IPS-NIHi7 (cell line): ENCODE measurements around the gene ADSS1.

ENCODE experiments used
- DNase-seq: peaks from one replicate; pipeline ENCODE4 v3.0.0; 2012; ENCODE audit warnings: mixed read lengths; ENCODE audit errors: extremely low spot score

The ADSS1 gene

DNA sequence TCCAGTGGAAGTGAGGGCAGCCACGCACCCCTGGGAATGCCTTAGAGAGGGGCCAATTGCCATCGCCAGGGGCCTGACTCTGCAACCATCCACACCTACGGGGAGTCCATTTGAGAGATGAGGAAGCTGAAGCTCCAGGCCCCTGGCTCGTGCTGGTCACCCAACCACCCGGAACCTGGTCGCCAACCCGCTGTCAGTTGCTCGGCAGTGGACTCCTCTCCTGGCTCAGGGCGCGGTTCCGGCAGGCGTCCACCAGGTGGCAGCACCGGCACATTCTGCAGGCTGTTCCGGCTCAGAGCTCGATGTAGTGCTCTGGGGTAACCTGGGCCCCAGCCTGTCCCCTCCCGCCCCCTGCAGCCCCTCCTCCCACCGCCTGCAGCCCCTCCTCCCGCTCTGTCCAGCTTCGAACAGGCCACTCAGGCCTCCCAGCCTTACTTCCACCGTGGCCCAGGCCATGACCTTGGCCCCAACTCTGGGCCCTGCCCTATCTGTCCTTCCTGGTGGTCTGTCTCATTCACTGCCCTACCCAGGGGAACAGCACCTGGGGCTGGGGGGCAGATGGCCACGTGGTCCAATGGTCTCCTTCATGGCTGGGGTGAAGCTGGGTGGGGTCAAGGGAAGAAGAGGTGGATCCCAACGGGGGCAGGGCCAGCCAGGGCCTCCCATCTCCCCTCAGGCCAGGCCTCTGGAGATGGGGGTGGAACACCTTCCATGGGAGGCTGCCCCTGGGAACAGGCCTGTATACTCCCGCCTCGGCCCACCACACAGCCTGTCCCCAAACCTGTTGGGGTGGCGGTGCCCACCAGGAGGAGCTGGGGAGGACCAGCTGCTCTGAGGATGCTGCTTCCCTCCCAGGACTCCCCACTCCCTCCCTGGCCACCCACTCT is 44.7 kb downstream of the ADSS1 start:
- DNase-seq, result peak; percentile 96

DNA sequence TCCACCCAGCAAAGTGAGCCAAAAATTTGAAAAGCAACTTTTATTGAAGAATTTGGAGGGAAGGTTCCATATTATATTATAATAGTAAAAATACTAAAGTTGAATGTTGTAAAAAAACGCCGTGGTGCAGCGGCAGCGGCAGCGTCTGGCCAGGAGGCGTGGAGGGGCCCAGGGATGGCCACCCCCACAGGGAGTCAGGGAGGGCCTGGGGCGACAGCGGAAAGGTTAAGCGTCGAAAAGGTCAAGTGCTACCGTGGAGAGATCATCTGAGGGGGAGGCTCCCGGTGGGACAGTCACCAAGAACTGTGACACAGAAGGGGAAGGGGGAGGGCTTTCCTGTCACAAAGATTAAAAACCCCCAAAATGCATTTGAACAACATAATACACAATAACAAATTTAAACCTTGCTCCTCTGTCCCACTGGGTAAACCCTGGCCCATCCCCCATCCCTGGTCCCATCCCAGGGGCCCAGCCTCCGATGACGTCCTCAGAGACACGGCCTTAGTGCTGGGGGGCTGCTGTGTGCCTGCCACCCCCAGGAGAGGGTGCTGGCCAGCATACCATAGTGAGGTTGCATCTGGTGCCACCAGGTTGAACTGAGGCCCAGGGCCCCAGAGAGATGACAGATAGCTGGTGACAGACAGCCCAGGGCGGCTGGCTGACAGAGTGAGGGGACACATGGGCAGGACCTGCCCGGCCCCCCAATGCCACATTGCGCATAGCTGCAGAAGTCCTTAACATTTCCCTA is 45.5 kb downstream of the ADSS1 start:
- no peak for DNase-seq

- no peak for DNase-seq
These were observed 46.1 kb downstream of the ADSS1 start for GRCh38 chr14:104770072-104770579.

DNA sequence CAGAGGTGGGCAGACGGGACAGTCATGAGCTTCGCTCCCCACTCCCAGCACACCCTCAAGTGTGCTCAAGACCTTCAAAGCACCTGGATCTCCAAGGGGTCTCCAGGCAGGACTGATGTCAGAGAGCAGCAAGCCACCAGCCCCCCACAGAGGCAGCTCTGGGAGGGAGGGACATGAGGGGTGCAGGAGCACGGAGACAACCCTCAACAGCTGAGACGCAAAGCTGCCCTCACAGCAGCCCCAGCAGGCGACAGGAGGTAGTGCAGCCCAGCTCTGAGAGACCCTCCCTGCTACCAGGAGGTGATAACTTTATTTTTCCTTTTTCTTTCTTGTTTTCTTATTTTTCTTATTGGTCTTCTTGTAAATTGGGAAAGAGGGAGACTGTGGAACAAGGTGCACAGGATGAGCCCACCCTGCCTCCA is 46.8 kb downstream of the ADSS1 start:
- no peak for DNase-seq

GRCh38 chr14:104771374-104771773 is 47.3 kb downstream of the ADSS1 start:
- no peak for DNase-seq

DNA sequence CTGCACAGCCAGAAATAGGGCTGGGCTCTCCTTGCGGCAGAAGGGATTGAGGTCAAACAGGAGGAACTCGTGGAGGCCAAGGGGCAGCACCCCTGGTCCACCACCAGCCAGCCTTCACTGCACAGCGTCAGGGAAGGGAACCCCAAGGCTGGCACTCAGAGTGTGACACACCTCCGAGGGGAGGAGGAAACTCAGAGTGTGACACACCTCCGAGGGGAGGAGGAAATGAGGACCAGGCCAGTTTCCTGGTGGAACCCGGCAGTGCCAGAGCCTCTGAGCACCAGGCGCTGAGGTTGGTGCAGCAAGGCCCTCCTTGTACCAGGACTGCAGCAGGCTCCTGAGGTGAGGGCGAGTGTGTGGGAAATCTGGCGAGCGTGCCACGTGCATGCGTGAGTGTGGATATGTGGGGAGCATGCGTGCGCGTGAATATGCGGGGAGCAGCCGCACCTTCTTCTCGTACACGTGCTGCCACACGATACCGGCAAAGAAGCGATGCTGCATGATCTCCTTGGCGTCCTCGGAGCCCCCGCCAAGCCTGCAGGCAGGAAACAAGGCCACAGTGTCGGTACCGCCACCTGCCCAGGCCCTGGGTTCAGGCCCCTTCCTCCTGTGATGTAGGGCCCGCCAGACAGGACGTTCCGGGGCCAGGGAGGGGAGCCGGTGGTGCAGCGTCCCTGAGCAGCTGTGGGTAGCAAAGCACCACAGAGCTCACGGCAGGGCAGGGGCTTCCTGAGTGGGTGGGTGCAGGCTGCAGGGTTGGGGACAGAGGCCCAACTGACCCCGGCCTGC is 48.1 kb downstream of the ADSS1 start:
- DNase-seq, result no peak

DNA sequence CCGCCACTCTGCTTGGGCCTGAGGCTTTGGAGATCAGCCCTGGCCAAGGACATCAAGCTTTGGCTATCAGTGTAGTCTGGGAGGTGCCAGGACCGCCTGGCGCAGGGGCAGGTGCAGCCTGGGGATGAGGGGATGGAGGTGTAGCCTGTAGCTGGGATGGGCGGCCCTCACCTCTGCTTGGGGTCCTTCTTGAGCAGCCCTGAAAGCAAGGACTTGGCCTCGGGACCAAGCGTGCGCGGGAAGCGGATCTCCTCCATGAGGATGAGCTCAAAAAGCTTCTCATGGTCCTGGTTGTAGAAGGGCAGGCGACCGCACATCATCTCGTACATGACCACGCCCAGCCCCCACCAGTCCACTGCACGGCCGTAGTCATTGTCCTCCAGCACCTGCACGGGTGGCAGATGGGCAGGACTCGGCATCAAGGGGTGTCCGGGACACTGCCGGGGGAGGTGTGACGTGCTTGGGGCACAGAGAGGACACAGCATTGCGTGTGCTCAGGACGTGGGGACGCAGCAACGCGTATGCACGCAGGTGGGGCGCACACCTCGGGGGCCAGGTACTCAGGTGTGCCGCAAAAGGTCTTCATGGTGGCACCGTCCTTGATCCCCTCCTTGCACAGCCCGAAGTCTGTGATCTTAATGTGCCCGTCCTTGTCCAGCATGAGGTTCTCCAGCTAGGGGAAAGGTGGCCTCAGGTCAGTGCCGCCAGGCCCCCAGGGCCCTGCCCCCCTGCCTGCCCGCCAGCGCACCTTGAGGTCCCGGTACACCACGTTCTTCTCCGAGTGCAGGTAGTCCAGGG is 48.9 kb downstream of the ADSS1 start:
- no peak for DNase-seq

DNA sequence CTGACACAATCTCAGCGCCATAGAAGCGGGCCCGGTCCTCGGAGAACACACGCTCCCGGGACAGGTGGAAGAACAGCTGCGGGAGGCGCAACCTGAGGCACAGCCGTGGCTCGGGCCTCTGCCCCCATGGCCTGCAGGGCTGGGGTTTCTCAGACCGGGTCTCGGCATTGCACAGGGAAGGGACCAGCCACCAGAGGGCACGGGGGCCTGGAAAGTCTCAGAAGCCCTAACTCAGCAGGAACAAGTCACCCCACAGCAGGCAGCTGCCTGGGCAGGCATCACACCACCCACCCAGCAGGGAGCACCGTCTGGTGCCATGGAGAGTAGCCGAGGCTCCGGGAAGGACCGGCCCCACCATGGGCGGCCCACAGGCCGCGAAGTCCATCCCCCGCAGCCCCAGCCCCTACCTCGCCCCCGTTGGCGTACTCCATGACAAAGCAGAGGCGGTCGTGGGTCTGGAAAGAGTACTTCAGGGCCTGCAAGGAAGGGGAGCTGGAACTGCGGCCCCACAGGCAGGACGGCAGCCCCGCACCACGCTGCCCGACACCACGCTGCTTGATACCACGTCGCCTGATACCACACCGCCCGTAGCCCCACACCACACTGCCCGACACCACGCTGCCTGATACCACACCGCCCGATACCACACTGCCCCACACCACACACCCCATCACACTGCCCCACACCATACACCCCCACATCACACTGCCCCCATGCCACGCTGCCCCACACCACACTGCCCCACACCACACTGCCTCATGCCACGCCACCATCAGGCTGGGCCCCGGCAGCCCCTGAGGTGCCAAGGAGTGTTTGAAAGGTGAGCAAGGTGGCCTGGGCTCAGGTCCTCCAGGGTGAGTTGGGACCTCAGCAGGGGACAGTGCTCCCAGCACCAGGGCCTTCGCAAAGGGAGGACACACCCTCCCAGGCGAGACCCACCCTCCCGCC is 49.8 kb downstream of the ADSS1 start:
- DNase-seq, result no peak

DNA sequence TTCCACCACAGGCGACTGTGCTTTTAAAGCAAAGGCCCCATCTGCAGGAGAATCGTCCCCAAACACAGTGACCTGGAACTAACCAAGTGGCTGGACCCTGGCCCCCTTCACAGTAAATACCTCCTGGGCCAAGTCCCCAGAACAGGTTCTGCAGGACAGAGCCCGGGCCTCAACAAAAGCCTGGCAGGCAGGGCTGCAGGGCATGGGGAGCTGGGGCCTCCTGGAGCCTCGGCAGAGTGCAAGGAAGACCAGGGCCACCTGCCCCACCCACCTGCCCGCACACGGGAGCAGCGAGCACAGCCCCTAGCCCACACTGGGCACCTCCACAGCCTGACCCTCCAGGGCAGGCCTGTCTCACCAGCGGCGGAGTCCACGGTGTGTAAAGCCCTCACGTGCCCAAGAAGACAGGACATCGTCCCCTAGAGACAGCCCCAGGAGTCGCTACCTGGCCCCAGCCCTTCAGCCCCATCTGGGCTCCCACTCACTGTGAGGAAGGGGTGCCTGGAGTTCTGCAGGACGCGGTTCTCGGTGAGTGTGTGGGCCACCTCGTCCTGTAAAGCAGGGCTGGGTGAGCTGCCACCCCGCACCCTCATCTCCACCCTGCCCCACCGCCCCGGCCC is 50.5 kb downstream of the ADSS1 start:
- DNase-seq, result no peak

DNA sequence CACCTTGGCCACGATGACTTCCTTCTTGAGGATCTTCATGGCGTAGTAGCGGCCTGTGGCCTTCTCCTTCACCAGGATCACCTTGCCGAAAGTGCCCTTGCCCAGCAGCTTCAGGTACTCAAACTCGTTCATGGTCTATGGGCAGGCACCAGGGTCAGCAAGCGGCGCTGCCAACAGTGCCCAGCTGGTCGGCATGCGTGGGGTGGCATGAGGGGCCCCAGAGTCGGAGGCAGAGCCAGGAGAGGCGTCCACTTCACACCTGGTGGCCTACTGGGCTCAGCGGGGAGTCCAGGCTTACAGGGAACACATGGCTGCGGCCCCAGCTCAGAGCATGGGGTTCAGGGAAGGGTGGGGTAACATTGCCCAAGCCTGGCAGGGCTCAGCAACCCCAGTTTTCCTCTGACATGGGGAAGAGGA is 51.1 kb downstream of the ADSS1 start:
- no peak for DNase-seq

GRCh38 chr14:104776481-104776880 is 52.5 kb downstream of the ADSS1 start:
- DNase-seq, result no peak

DNA sequence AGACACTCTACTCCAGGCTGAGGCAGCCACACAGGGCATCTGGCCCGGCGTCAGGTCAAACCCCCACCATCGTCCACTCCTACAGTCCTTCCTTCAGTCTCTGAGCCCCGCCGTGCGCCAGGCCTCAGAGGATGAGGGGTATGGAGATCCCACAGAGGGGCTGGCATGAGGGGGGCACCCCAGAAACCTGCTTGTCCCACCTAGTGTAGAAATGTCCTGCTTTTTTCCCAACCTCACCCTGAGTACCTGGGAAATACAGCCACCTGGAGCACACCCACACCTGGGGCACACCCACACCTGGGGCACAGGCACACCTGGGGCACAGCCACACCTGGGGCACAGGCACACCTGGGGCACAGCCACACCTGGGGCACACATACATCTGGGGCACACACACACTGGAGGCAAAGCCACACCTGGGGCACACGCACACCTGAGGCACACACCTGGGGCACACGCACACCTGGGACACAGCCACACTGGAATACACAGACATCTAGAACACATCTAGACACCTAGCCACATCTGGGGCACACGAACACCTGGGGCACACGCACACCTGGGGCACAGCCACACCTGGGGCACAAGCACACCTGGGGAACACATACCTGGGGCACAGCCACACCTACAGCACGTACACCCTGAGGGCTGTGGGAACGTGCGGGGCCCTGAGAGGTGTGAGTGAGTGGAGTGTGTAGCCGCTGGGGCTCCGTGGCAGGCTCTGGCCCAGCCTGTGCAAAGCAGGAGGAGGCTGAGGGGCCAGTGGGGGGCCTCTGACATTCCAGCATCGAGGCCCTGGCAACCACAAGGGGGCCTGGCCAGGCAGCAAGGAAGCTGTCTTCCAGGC is 53.2 kb downstream of the ADSS1 start:
- DNase-seq, result no peak

DNA sequence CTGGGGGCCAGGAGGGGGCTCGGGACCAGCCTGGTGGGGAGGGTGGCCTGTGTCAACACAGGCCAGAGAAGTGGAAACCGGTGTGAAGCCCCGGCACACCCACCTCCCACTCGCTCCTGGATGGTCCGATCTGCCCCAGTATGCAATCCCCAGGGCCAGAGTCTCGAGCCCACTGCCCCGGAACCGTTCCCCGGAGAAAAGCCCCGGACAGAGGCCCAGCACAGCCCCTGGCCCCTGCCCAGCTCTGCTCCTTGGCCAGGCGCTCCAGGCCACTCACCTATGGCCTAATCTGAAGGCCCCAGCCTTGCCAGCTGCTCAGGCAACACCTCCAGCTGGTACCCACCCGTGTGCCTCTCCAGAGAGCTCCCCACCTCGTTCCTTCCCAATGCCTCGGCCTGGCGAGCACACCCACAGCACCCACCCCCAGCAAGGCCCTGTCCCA is 53.8 kb downstream of the ADSS1 start:
- DNase-seq, result no peak

GRCh38 chr14:104778694-104779331 is 54.8 kb downstream of the ADSS1 start:
- DNase-seq, result no peak

DNA sequence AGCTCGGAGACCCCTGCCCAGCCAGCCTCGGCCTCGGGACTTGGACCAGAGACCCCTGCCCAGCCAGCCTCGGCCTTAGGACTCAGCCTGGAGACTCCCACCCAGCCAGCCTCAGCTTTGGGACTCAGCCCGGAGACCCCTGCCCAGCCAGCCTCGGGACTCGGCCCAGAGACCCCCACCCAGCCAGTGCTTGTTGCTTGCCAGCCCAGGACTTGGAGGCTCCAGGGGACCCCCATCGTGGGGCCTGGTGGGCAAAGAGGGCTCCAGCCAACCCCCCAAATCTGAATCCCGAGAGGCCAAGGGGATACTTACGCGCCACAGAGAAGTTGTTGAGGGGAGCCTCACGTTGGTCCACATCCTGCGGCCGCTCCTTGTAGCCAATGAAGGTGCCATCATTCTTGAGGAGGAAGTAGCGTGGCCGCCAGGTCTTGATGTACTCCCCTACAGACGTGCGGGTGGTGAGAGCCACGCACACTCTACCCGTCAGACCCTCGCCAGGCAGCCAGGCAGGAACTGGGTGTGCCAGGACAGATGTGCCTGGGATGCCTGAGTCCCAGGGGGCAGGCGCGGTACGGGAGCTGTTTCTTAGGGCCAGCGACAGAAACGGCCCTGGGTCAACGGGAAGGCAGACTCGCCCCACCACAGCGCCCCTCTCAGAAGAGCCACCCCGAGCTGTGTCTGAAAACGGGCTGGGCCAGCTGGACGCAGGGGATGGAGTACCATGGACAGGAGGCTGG is 55.9 kb downstream of the ADSS1 start:
- no peak for DNase-seq

DNA sequence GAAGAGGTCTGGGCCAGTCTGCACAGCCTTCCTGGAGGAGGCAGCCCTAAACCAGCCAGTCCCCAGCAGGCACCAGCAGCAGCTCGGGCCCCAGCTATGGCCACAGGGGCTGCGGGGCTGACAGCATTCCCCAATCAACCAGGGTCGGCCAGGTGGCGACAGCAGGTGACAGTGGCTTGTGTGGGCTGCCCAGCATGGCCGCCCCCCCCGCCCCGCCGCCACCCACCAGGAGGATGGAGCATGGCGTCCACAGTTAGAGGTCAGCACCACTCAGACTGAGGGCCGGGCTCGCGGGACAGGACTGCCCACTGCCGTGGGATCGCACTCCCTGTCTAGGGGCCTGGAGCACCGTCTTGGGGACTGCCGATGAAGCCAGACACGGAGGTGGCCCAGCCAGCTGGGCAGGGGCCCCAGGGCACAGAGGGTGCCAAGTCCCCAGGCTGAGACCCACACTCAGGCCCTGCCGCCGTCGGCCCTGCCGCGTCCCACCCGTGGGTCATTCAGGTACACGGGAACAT is 56.5 kb downstream of the ADSS1 start:
- no peak for DNase-seq
